ENCODE measurements around the gene RPS15A. TPM values are rescaled to one million over a fixed set of nuclear protein-coding genes. Genes with fewer than 3 reads are reported as not detected.
A peak's percentile ranks its signal among the peaks of the same experiment; 100 is the strongest.

The RPS15A gene
- total RNA-seq, 1 experiment from 2014 or later = 1,282 TPM

- peaks cover 33% of the 10 kb centered on the region for H3K4me1 ChIP-seq (ENCODE audit: insufficient read depth, low read length, poor library complexity, severe bottlenecking)
- ChIA-PET CTCF (no interaction called here), POLR2A (ENCODE audit: low non-redundant PET) (interaction anchor here (0.6 kb wide), 1 partner anchor 152 kb away, joined by 5 read pairs; no protein-coding TSS in a partner anchor)
- no peak overlapping the region for H3K4me3 ChIP-seq (ENCODE audit: low read depth, low read length, poor library complexity, severe bottlenecking)
- H3K27ac ChIP-seq (ENCODE audit: low read depth, low read length, poor library complexity, severe bottlenecking) = peak overlapping the region; percentile 80
- H3K27me3 ChIP-seq (replicated peaks; ENCODE audit: insufficient read depth, low read depth, low read length, poor library complexity) = no peaks in the 10 kb centered on the region
- peaks cover 24% of the 10 kb centered on the region for H3K36me3 ChIP-seq (ENCODE audit: insufficient read depth, low read length, poor library complexity, severe bottlenecking)
- no peaks in the 10 kb centered on the region for H3K9me3 ChIP-seq (ENCODE audit: low read depth, low read length, poor library complexity, severe bottlenecking)
- no TSS peak for BruUV-seq (replicated peaks)
- DNase-seq (ENCODE audit: low spot score) = no peak
- no peak for TF ChIP-seq CTCF (conservative IDR thresholded peaks at IDR 0.05; ENCODE audit: low read depth, low read length)
- no peak for TF ChIP-seq EZH2 (IDR thresholded peaks at IDR 0.05; ENCODE audit: borderline replicate concordance, low read depth, low read length, poor library complexity, severe bottlenecking)
- intact Hi-C loops (cut with micrococcal nuclease; ENCODE audit: unreplicated experiment) = loop anchor here (10.0 kb wide), 1 partner anchor 269 kb away; no protein-coding TSS in a partner anchor
Observed at GRCh38 chr16:18805257-18805773, 15.2 kb upstream of the RPS15A start.

DNA sequence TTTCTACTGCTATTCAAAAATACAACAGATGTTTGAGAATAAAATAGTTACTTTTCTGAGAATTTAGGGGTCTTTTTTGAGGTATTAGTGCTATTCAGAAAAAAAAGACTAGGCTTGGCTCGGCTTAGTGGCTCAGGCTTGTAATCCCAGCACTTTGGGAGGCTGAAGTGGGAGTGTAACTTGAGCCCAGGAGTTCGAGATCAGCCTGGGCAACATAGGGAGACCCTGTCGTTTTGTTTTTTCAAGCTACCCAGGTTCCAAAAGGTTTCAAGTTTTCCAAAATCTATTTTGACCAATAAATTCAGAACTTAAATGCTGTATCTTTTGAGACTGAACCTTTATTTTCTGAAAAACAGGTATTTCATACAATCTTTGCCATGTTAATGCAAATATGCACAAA is 14.4 kb upstream of the RPS15A start:
- Histone ChIP-seq H3K4me1 (ENCODE audit: insufficient read depth, low read length, poor library complexity, severe bottlenecking) (peaks cover 33% of the 10 kb centered on the region), H3K27me3 (replicated peaks; ENCODE audit: insufficient read depth, low read depth, low read length, poor library complexity) (no peaks in the 10 kb centered on the region), H3K9me3 (ENCODE audit: low read depth, low read length, poor library complexity, severe bottlenecking) (no peaks in the 10 kb centered on the region), H3K27ac (ENCODE audit: low read depth, low read length, poor library complexity, severe bottlenecking) (peak overlapping the region; percentile 80), H3K4me3 (ENCODE audit: low read depth, low read length, poor library complexity, severe bottlenecking) (peak overlapping the region; percentile 20), H3K36me3 (ENCODE audit: insufficient read depth, low read length, poor library complexity, severe bottlenecking) (peaks cover 17% of the 10 kb centered on the region)
- DNase-seq (ENCODE audit: low spot score) = peak; percentile 55
- TF ChIP-seq EZH2 (IDR thresholded peaks at IDR 0.05; ENCODE audit: borderline replicate concordance, low read depth, low read length, poor library complexity, severe bottlenecking) (no peak), CTCF (conservative IDR thresholded peaks at IDR 0.05; ENCODE audit: low read depth, low read length) (no peak)
- POLR2A ChIA-PET (ENCODE audit: low non-redundant PET) = interaction anchor here (0.6 kb wide), 1 partner anchor 153 kb away, joined by 5 read pairs; no protein-coding TSS in a partner anchor
- CTCF ChIA-PET = no interaction called here
- intact Hi-C loops (cut with micrococcal nuclease; ENCODE audit: unreplicated experiment) = loop anchor here (10.0 kb wide), 1 partner anchor 270 kb away; no protein-coding TSS in a partner anchor
- BruUV-seq (replicated peaks) = no TSS peak

GRCh38 chr16:18803569-18804462 is 13.7 kb upstream of the RPS15A start:
- no TSS peak for BruUV-seq (replicated peaks)
- Histone ChIP-seq H3K9me3 (ENCODE audit: low read depth, low read length, poor library complexity, severe bottlenecking) (no peaks in the 10 kb centered on the region), H3K36me3 (ENCODE audit: insufficient read depth, low read length, poor library complexity, severe bottlenecking) (peaks cover 15% of the 10 kb centered on the region), H3K4me1 (ENCODE audit: insufficient read depth, low read length, poor library complexity, severe bottlenecking) (peaks cover 33% of the 10 kb centered on the region), H3K27me3 (replicated peaks; ENCODE audit: insufficient read depth, low read depth, low read length, poor library complexity) (no peaks in the 10 kb centered on the region), H3K27ac (ENCODE audit: low read depth, low read length, poor library complexity, severe bottlenecking) (peak overlapping the region; percentile 80), H3K4me3 (ENCODE audit: low read depth, low read length, poor library complexity, severe bottlenecking) (peak overlapping the region; percentile 20)
- TF ChIP-seq CTCF (conservative IDR thresholded peaks at IDR 0.05; ENCODE audit: low read depth, low read length) = no peak
- TF ChIP-seq EZH2 (IDR thresholded peaks at IDR 0.05; ENCODE audit: borderline replicate concordance, low read depth, low read length, poor library complexity, severe bottlenecking) = no peak
- peak; percentile 50 for DNase-seq (ENCODE audit: low spot score)
- intact Hi-C loops (cut with micrococcal nuclease; ENCODE audit: unreplicated experiment) = loop anchor here (10.0 kb wide), 1 partner anchor 271 kb away; no protein-coding TSS in a partner anchor
- ChIA-PET POLR2A (ENCODE audit: low non-redundant PET) (interaction anchor here (0.9 kb wide), 1 partner anchor 14 kb away, joined by 4 read pairs; the partner anchor contains the start of gene RPS15A), CTCF (interaction anchor here (0.6 kb wide), 1 partner anchor 14 kb away, joined by 3 read pairs; the partner anchor contains the start of gene RPS15A)
